Neural cell (in vitro differentiated cells): ENCODE data around the gene RNF181. TPM values are rescaled to one million over a fixed set of nuclear protein-coding genes. Genes with fewer than 3 reads are reported as not detected.

ENCODE experiments used
- H2AFZ ChIP-seq: fragments of 200-600, 300-800 bp; sonication (generic), shearing (Covaris generic); 2 replicates; pipeline ENCODE4 v1.6.0; 2014; ENCODE audit warnings: low read depth, mild to moderate bottlenecking, antibody characterized with exemption, low read length, moderate library complexity
- H3F3A ChIP-seq: fragments of 200-600 bp; shearing (Covaris generic); 2 replicates; pipeline ENCODE4 v1.6.1; 2016; ENCODE audit warnings: mild to moderate bottlenecking, moderate library complexity, mixed read lengths, antibody characterized with exemption, low read length; ENCODE audit not compliant: insufficient read depth, poor library complexity, severe bottlenecking
- H3K27ac ChIP-seq: fragments of 200-600, 300-800 bp; sonication (generic), shearing (Covaris generic); 2 replicates; pipeline ENCODE4 v1.5.1; 2014; ENCODE audit warnings: mild to moderate bottlenecking, low read length, moderate library complexity
- H3K27me3 ChIP-seq: fragments of 300-800, 200-600 bp; sonication (generic), shearing (Covaris generic); 2 replicates; pipeline ENCODE4 v1.6.0; 2014; ENCODE audit warnings: mild to moderate bottlenecking, low read depth, low read length, moderate library complexity; ENCODE audit not compliant: insufficient read depth
- H3K36me3 ChIP-seq: fragments of 300-800, 200-600 bp; sonication (generic), shearing (Covaris generic); 2 replicates; pipeline ENCODE4 v1.5.1; 2014; ENCODE audit warnings: mild to moderate bottlenecking, antibody characterized with exemption, low read length, moderate library complexity; ENCODE audit not compliant: insufficient read depth
- H3K4me2 ChIP-seq: fragments of 300-800, 200-600 bp; sonication (generic), shearing (Covaris generic); 2 replicates; pipeline ENCODE4 v1.6.0; 2014; ENCODE audit warnings: mild to moderate bottlenecking, low read length
- H3K4me3 ChIP-seq: fragments of 300-800, 200-600 bp; sonication (generic), shearing (Covaris generic); 2 replicates; pipeline ENCODE4 v1.5.1; 2014; ENCODE audit warnings: mild to moderate bottlenecking, low read length, moderate library complexity
- H3K79me2 ChIP-seq: fragments of 200-600 bp; shearing (Covaris generic); replicated peaks from 2 replicates; pipeline ENCODE4 v1.6.0; 2014; ENCODE audit warnings: mild to moderate bottlenecking, low read length, moderate library complexity; ENCODE audit not compliant: insufficient read depth
- H3K9ac ChIP-seq: fragments of 300-800, 200-600 bp; sonication (generic), shearing (Covaris generic); 2 replicates; pipeline ENCODE4 v1.6.1; 2016; ENCODE audit warnings: mild to moderate bottlenecking, low read length, mixed read lengths
- H3K9me2 ChIP-seq: fragments of 200-600 bp; shearing (Covaris generic); 2 replicates; pipeline ENCODE4 v1.6.1; 2016; ENCODE audit warnings: mild to moderate bottlenecking, low read length, mixed read lengths; ENCODE audit not compliant: insufficient read depth
- H3K9me3 ChIP-seq: fragments of 200-600, 300-800 bp; sonication (generic), shearing (Covaris generic); 2 replicates; pipeline ENCODE4 v1.6.1; 2016; ENCODE audit warnings: mild to moderate bottlenecking, mixed run types, low read length, moderate library complexity, mixed read lengths
- H4K20me1 ChIP-seq: fragments of 200-600 bp; shearing (Covaris generic); 2 replicates; pipeline ENCODE4 v1.6.1; 2016; ENCODE audit warnings: mild to moderate bottlenecking, mixed run types; ENCODE audit not compliant: insufficient read depth
- CTCF ChIP-seq: fragments of 450-650 bp; IDR thresholded peaks from 2 replicates; pipeline ENCODE4 v1.5.1; 2014; ENCODE audit warnings: antibody characterized with exemption, mild to moderate bottlenecking, moderate library complexity; ENCODE audit not compliant: poor library complexity, severe bottlenecking
- EP300 ChIP-seq: fragments of 450-650 bp; conservative IDR thresholded peaks from 2 replicates; pipeline ENCODE4 v1.6.1; 2014; ENCODE audit warnings: antibody characterized with exemption, mild to moderate bottlenecking, moderate library complexity; ENCODE audit not compliant: poor library complexity, severe bottlenecking
- EZH2 ChIP-seq: fragments of 200-600, 300-800 bp; shearing (Covaris generic), sonication (generic); IDR thresholded peaks from 2 replicates; pipeline ENCODE4 v1.6.1; 2014; ENCODE audit warnings: antibody characterized with exemption, low read length, borderline replicate concordance, mild to moderate bottlenecking; ENCODE audit not compliant: insufficient read depth, poor library complexity, severe bottlenecking
- MXI1 ChIP-seq: fragments of 450-650 bp; conservative IDR thresholded peaks from 2 replicates; pipeline ENCODE4 v1.6.1; 2014; ENCODE audit warnings: antibody characterized with exemption, mild to moderate bottlenecking; ENCODE audit not compliant: poor library complexity, severe bottlenecking
- POLR2AphosphoS5 ChIP-seq: IDR thresholded peaks from 2 replicates; pipeline ENCODE4 v1.6.1; 2012
- RAD21 ChIP-seq: fragments of 450-650 bp; conservative IDR thresholded peaks from 2 replicates; pipeline ENCODE4 v1.6.1; 2014; ENCODE audit warnings: antibody characterized with exemption, mild to moderate bottlenecking, moderate library complexity
- REST ChIP-seq: IDR thresholded peaks from 2 replicates; pipeline ENCODE4 v1.6.1; 2012; ENCODE audit warnings: borderline replicate concordance
- SMC3 ChIP-seq: fragments of 450-650 bp; conservative IDR thresholded peaks from 2 replicates; pipeline ENCODE4 v1.6.1; 2014; ENCODE audit warnings: antibody characterized with exemption, mild to moderate bottlenecking, moderate library complexity; ENCODE audit not compliant: poor library complexity
- TAF1 ChIP-seq: IDR thresholded peaks from 2 replicates; pipeline ENCODE4 v1.6.1; 2012; ENCODE audit warnings: low read depth
- polyA plus RNA-seq: library from polyadenylated mRNA; depleted of rRNA; stranded (reverse); fragments of >200 nt; gene quantifications from 2 replicates; pipeline ENCODE4 v1.2.3, GENCODE V29; 2014

Gene RNF181
- polyA plus RNA-seq, 1 donor from 2014 or later, result 330 TPM

GRCh38 chr2:85606116-85606455 lies 10.5 kb downstream of the RNF181 start:
- no peak overlapping the region for H3K4me2 ChIP-seq
- no peaks in the 10 kb centered on the region for H4K20me1 ChIP-seq
- H3K79me2 ChIP-seq, result peaks cover 2% of the 10 kb centered on the region
- no peak overlapping the region for H3K9ac ChIP-seq
- H3K9me3 ChIP-seq, result no peaks in the 10 kb centered on the region
- peaks cover 7% of the 10 kb centered on the region for H3K36me3 ChIP-seq
- H3F3A ChIP-seq, result no peaks in the 10 kb centered on the region
- TF ChIP-seq TAF1 (no peak), SMC3 (no peak), POLR2AphosphoS5 (no peak), EZH2 (no peak), REST (no peak), EP300 (no peak), CTCF (no peak), RAD21 (no peak), MXI1 (no peak)
- H2AFZ ChIP-seq, result no peak overlapping the region
- no peak overlapping the region for H3K27ac ChIP-seq
- H3K9me2 ChIP-seq, result no peaks in the 10 kb centered on the region
- no peak overlapping the region for H3K4me3 ChIP-seq
- H3K27me3 ChIP-seq, result no peaks in the 10 kb centered on the region

- H3K4me3 ChIP-seq, result no peak overlapping the region
- H2AFZ ChIP-seq, result no peak overlapping the region
- H3F3A ChIP-seq, result no peaks in the 10 kb centered on the region
- H3K4me2 ChIP-seq, result no peak overlapping the region
- no peak overlapping the region for H3K27ac ChIP-seq
- H3K79me2 ChIP-seq, result peaks cover 14% of the 10 kb centered on the region
- H4K20me1 ChIP-seq, result no peaks in the 10 kb centered on the region
- H3K9me2 ChIP-seq, result no peaks in the 10 kb centered on the region
- no peaks in the 10 kb centered on the region for H3K27me3 ChIP-seq
- H3K9ac ChIP-seq, result no peak overlapping the region
- TF ChIP-seq SMC3 (no peak), EP300 (no peak), RAD21 (no peak), TAF1 (no peak), POLR2AphosphoS5 (no peak), CTCF (no peak), EZH2 (no peak), REST (no peak), MXI1 (no peak)
- H3K9me3 ChIP-seq, result no peaks in the 10 kb centered on the region
- H3K36me3 ChIP-seq, result peaks cover 7% of the 10 kb centered on the region
These were observed 12.0 kb downstream of the RNF181 start for GRCh38 chr2:85607268-85608215.
